A673 (cell line): ENCODE measurements around the gene FICD.

Experiments used
- EZH2 ChIP-seq: fragments of 200-600 bp; sonication (generic); IDR thresholded peaks from 2 replicates; pipeline ENCODE4 v1.6.1; 2017; ENCODE audit warnings: borderline replicate concordance, low read depth, mild to moderate bottlenecking, mixed read lengths, antibody characterized with exemption, low read length; ENCODE audit not compliant: poor library complexity, severe bottlenecking
- TF ChIP-seq, protein P1 (sequence below): fragments of 300-800, 200-600 bp; sonication (generic); conservative IDR thresholded peaks from 2 replicates; pipeline ENCODE4 v1.5.1; 2017; ENCODE audit warnings: low read depth, mild to moderate bottlenecking, antibody characterized with exemption, low read length, moderate library complexity, mixed read lengths

DNA sequence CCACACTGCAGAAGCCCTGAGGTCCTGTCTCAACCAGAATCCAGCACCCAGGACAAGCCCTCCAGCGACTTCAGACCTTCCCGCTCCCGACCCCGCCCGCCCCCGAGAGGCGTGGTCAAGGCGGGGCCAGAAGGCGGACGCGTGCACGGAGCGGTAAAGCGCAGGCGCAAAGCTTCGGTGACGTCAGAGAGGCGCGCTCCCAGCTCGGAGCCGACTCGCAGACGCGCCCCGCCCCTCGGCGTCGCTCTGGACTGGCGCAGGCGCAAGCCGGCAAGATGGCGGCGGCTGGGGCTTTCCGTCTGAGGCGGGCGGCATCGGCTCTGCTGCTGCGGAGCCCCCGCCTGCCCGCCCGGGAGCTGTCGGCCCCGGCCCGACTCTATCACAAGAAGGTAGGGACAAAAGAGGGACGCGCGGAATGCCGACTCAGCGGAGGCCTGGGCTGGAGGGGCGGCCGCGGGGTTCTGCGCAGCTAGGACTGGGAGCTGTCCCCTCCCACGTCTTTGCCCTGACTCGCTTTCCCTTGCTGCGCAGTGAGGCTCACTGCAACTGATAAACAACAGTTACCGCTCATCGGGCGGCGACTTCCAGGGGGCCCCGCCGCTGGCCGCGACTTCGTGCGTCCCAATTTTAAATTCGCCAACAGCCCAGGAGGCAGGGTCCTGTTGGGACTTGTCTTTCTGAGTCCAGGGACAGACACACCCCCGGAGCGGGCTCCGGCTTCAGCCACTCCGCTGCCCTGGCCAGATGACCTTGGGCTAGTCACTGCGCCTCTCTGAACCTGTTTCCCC is 47.5 kb downstream of the FICD start, which contains the start of gene ISCU:
- TF ChIP-seq, protein P1, sequence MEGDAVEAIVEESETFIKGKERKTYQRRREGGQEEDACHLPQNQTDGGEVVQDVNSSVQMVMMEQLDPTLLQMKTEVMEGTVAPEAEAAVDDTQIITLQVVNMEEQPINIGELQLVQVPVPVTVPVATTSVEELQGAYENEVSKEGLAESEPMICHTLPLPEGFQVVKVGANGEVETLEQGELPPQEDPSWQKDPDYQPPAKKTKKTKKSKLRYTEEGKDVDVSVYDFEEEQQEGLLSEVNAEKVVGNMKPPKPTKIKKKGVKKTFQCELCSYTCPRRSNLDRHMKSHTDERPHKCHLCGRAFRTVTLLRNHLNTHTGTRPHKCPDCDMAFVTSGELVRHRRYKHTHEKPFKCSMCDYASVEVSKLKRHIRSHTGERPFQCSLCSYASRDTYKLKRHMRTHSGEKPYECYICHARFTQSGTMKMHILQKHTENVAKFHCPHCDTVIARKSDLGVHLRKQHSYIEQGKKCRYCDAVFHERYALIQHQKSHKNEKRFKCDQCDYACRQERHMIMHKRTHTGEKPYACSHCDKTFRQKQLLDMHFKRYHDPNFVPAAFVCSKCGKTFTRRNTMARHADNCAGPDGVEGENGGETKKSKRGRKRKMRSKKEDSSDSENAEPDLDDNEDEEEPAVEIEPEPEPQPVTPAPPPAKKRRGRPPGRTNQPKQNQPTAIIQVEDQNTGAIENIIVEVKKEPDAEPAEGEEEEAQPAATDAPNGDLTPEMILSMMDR: no peak
- TF ChIP-seq EZH2: no peak
